Smooth muscle cell (in vitro differentiated cells): ENCODE results near the gene GRM8. TPM values are rescaled to one million over a fixed set of nuclear protein-coding genes. Genes with fewer than 3 reads are reported as not detected.

ENCODE experiments used
- DNase-seq: peaks from one replicate; lab custom pipeline; 2025; ENCODE audit not compliant: unreplicated experiment; lab: John Stamatoyannopoulos, UW
- H2AFZ ChIP-seq: fragments of 200-600 bp; sonication (generic); 2 replicates; pipeline ENCODE4 v1.6.0; 2016; ENCODE audit warnings: antibody characterized with exemption, low read depth, mild to moderate bottlenecking
- H3F3A ChIP-seq: fragments of 200-600 bp; sonication (generic); 2 replicates; pipeline ENCODE4 v1.6.0; 2017; ENCODE audit warnings: antibody characterized with exemption, low read depth
- H3K27ac ChIP-seq: fragments of 200-600 bp; sonication (generic); 2 replicates; pipeline ENCODE4 v1.5.1; 2016; ENCODE audit warnings: low read depth, mild to moderate bottlenecking
- H3K27me3 ChIP-seq: fragments of 200-600 bp; sonication (generic); 2 replicates; pipeline ENCODE4 v1.6.1; 2016; ENCODE audit warnings: low read depth, mild to moderate bottlenecking
- H3K36me3 ChIP-seq: fragments of 200-600 bp; sonication (generic); 2 replicates; pipeline ENCODE4 v1.5.1; 2016; ENCODE audit warnings: low read depth
- H3K4me1 ChIP-seq: fragments of 200-600 bp; sonication (generic); 2 replicates; pipeline ENCODE4 v1.5.1; 2016; ENCODE audit warnings: low read depth
- H3K4me2 ChIP-seq: fragments of 200-600 bp; sonication (generic); 2 replicates; pipeline ENCODE4 v1.6.0; 2016; ENCODE audit warnings: mild to moderate bottlenecking
- H3K4me3 ChIP-seq: fragments of 200-600 bp; sonication (generic); 2 replicates; pipeline ENCODE4 v1.5.1; 2016; ENCODE audit warnings: mild to moderate bottlenecking
- H3K79me2 ChIP-seq: fragments of 200-600 bp; sonication (generic); 2 replicates; pipeline ENCODE4 v1.6.0; 2016; ENCODE audit warnings: low read depth, mild to moderate bottlenecking
- H3K9ac ChIP-seq: fragments of 200-600 bp; sonication (generic); 2 replicates; pipeline ENCODE4 v1.6.0; 2016; ENCODE audit warnings: low read depth
- H3K9me3 ChIP-seq: fragments of 200-600 bp; sonication (generic); replicated peaks from 2 replicates; pipeline ENCODE4 v1.5.1; 2016; ENCODE audit warnings: low read depth
- H4K20me1 ChIP-seq: fragments of 200-600 bp; sonication (generic); 2 replicates; pipeline ENCODE4 v1.6.0; 2016; ENCODE audit warnings: low read depth
- CTCF ChIP-seq: fragments of 200-600 bp; sonication (generic); IDR thresholded peaks from 2 replicates; pipeline ENCODE4 v1.5.1; 2017; ENCODE audit warnings: borderline replicate concordance, mild to moderate bottlenecking, antibody characterized with exemption; ENCODE audit not compliant: insufficient read depth, poor library complexity, severe bottlenecking
- WGBS: methylation state at CpG from one replicate; pipeline ENCODE4 v1.1.7; 2016; ENCODE audit warnings: low lambda C conversion rate; 5-methylcytosine and 5-hydroxymethylcytosine counted together
- polyA plus RNA-seq: library from polyadenylated mRNA; unstranded; fragments of >200 nt; fragmentation: Nextera tagmentation; extraction: Ambion mirVana; gene quantifications from 2 replicates; pipeline ENCODE4 v1.2.1, GENCODE V29; 2016
- total RNA-seq: library from RNA; depleted of rRNA; stranded (reverse); fragments of >200 nt; gene quantifications from 2 replicates; pipeline ENCODE4 v1.2.3, GENCODE V29; 2014

Gene GRM8
- total and polyA plus RNA-seq, 2 experiments from 2014 or later = 9.8 to 20.5 TPM

DNA sequence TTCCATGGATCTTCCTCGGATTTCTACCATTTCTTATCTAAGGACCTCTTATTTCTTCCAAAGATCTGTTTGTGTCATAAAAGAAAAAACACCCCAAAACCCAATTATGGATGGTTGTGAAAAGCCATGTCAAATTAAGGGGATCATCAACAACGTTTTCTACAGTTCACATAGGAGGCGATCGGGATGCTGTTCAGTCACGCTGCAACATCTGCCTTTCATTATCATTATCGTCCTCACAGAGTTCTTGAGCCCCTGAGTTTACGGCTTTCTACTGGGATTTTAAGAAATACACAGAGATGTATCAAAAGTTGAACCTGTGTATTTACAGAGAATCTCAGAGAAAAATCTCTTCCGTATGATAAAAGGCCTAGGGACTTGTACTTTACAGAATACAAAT is 101.4 kb downstream of the GRM8 start:
- Histone ChIP-seq H3K36me3 (no peaks in the 10 kb centered on the region), H3K9me3 (no peaks in the 10 kb centered on the region), H3K79me2 (no peaks in the 10 kb centered on the region), H3F3A (no peaks in the 10 kb centered on the region), H2AFZ (no peak overlapping the region), H3K4me2 (no peak overlapping the region), H3K27me3 (no peaks in the 10 kb centered on the region), H3K4me3 (no peak overlapping the region), H3K27ac (no peak overlapping the region), H3K9ac (no peak overlapping the region), H3K4me1 (no peaks in the 10 kb centered on the region), H4K20me1 (no peaks in the 10 kb centered on the region)
- TF ChIP-seq CTCF = no peak
- WGBS = 58% methylated on average over 8 of the region's 8 CpGs
- no peak for DNase-seq

GRCh38 chr7:127150543-127150942 is 102.2 kb downstream of the GRM8 start:
- Histone ChIP-seq H2AFZ (no peak overlapping the region), H3K36me3 (no peaks in the 10 kb centered on the region), H4K20me1 (no peaks in the 10 kb centered on the region), H3K9ac (no peak overlapping the region), H3K79me2 (no peaks in the 10 kb centered on the region), H3K9me3 (no peaks in the 10 kb centered on the region), H3F3A (no peaks in the 10 kb centered on the region), H3K27ac (no peak overlapping the region), H3K4me3 (no peak overlapping the region), H3K27me3 (no peaks in the 10 kb centered on the region), H3K4me1 (no peaks in the 10 kb centered on the region), H3K4me2 (no peak overlapping the region)
- no peak for TF ChIP-seq CTCF
- no peak for DNase-seq
- 48% methylated on average over 2 of the region's 2 CpGs for WGBS

GRCh38 chr7:127146746-127147536 is 105.8 kb downstream of the GRM8 start:
- DNase-seq = no peak
- Histone ChIP-seq H3K36me3 (no peaks in the 10 kb centered on the region), H3K4me1 (no peaks in the 10 kb centered on the region), H3K27me3 (no peaks in the 10 kb centered on the region), H3F3A (no peaks in the 10 kb centered on the region), H4K20me1 (no peaks in the 10 kb centered on the region), H3K4me2 (no peak overlapping the region), H3K9ac (no peak overlapping the region), H3K9me3 (no peaks in the 10 kb centered on the region), H2AFZ (no peak overlapping the region), H3K4me3 (no peak overlapping the region), H3K79me2 (no peaks in the 10 kb centered on the region), H3K27ac (no peak overlapping the region)
- WGBS = 93% methylated on average over 4 of the region's 4 CpGs
- TF ChIP-seq CTCF = no peak

- Histone ChIP-seq H3K36me3 (no peaks in the 10 kb centered on the region), H2AFZ (no peak overlapping the region), H3K4me2 (no peak overlapping the region), H3K4me1 (no peaks in the 10 kb centered on the region), H3K9me3 (no peaks in the 10 kb centered on the region), H3K79me2 (no peaks in the 10 kb centered on the region), H3K27ac (no peak overlapping the region), H3K27me3 (no peaks in the 10 kb centered on the region), H3F3A (no peaks in the 10 kb centered on the region), H3K4me3 (no peak overlapping the region), H4K20me1 (no peaks in the 10 kb centered on the region), H3K9ac (no peak overlapping the region)
- DNase-seq = no peak
- TF ChIP-seq CTCF = no peak
Observed at GRCh38 chr7:127137146-127137545, 115.6 kb downstream of the GRM8 start.
